Measurements from ENCODE around the gene ANKIB1. TPM values are rescaled to one million over a fixed set of nuclear protein-coding genes. Genes with fewer than 3 reads are reported as not detected.

The ANKIB1 gene
- total and polyA plus RNA-seq, 2 donors (not counting 1 experiment from before 2014, with no cell fraction given) = 16.5 to 76.7 TPM

DNA sequence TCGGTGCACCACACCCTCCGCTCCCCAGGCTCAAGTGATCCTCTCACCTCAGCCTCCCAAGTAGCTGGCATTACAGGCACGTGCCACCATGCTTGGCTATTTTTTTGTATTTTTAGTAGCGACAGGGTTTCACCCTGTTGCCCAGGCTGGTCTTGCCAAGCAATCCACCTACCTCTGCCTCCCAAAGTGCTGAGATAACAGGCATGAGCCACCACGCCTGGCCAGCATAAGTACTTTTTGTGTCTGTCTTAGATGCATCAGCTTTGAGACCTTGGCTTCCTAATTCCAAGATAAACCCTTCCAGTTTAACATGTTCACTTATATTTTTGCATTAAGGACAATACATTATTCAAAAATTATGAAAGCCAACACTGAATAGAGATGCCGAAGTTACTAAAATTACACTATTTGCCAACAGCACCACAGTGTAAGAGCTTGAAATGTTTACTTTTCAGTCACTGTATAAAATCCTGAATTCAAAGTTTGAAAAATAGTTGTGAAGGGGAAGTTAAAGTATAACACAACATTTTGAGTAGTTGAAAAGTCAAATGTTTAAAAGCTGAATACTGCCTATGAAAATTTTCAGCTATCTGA is 36.5 kb downstream of the ANKIB1 start:
- no peak overlapping the region for H3K27ac ChIP-seq (ENCODE audit: low read length in 2 of 2)
- no peak overlapping the region for H3K4me3 ChIP-seq (ENCODE audit: control extremely low read depth in 1 of 5, extremely low read depth in 1 of 5, insufficient read depth in 1 of 5, low read depth in 2 of 5, low read length in 4 of 5)
- ChIA-PET POLR2A (no interaction called here), CTCF (no interaction called here)
- Mint-ChIP-seq H3K27ac (no peak overlapping the region), H3K4me1 (peaks cover 2% of the 10 kb centered on the region), H3K27me3 (no peaks in the 10 kb centered on the region), H3K9me3 (ENCODE audit: insufficient read depth) (no peaks in the 10 kb centered on the region), H3K4me3 (no peak overlapping the region)
- H3K4me2 ChIP-seq (replicated peaks; ENCODE audit: low read depth, low read length, poor library complexity, severe bottlenecking) = no peak overlapping the region
- no peak overlapping the region for H3K9ac ChIP-seq (ENCODE audit: low read length)
- H3K36me3 ChIP-seq (replicated peaks in 1 of 2; ENCODE audit: control extremely low read depth in 1 of 2, control insufficient read depth in 1 of 2, extremely low read depth in 1 of 2, insufficient read depth in 2 of 2, low read length in 1 of 2) = peaks cover 0 to 1% of the 10 kb centered on the region in 2 experiments
- peaks cover 42% of the 10 kb centered on the region for H3K79me2 ChIP-seq (ENCODE audit: control insufficient read depth, insufficient read depth, low read length)
- 100% methylated on average over 3 of the region's 6 CpGs for WGBS (ENCODE audit: insufficient coverage)
- no peak for TF ChIP-seq EZH2 (IDR thresholded peaks at IDR 0.05; ENCODE audit: borderline replicate concordance, insufficient read depth, low read depth, low read length, poor library complexity, severe bottlenecking)
- TF ChIP-seq, protein P1, sequence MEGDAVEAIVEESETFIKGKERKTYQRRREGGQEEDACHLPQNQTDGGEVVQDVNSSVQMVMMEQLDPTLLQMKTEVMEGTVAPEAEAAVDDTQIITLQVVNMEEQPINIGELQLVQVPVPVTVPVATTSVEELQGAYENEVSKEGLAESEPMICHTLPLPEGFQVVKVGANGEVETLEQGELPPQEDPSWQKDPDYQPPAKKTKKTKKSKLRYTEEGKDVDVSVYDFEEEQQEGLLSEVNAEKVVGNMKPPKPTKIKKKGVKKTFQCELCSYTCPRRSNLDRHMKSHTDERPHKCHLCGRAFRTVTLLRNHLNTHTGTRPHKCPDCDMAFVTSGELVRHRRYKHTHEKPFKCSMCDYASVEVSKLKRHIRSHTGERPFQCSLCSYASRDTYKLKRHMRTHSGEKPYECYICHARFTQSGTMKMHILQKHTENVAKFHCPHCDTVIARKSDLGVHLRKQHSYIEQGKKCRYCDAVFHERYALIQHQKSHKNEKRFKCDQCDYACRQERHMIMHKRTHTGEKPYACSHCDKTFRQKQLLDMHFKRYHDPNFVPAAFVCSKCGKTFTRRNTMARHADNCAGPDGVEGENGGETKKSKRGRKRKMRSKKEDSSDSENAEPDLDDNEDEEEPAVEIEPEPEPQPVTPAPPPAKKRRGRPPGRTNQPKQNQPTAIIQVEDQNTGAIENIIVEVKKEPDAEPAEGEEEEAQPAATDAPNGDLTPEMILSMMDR (IDR thresholded peaks at IDR 0.05) = no peak
- DNase-seq = no peak
- intact Hi-C loops (cut with micrococcal nuclease) = no loop called here
- H3K4me1 ChIP-seq (ENCODE audit: control insufficient read depth in 2 of 2, insufficient read depth in 2 of 2, low read length in 2 of 2) = no peaks in the 10 kb centered on the region
- no peak overlapping the region for H2AFZ ChIP-seq (ENCODE audit: insufficient read depth, low read depth, low read length, poor library complexity, severe bottlenecking)
- H3K27me3 ChIP-seq (replicated peaks in 1 of 4; ENCODE audit: control extremely low read depth in 1 of 4, control insufficient read depth in 3 of 4, insufficient read depth in 4 of 4, low read length in 3 of 4) = no peaks in the 10 kb centered on the region
- ATAC-seq (ENCODE audit: low read depth) = no peak
- peaks cover 14% of the 10 kb centered on the region for H4K20me1 ChIP-seq (ENCODE audit: control insufficient read depth, insufficient read depth, low read length, poor library complexity, severe bottlenecking)
- peaks cover 5 to 14% (median 5%) of the 10 kb centered on the region in 3 donors for H3K9me3 ChIP-seq (ENCODE audit: control extremely low read depth in 1 of 3, control insufficient read depth in 2 of 3, insufficient read depth in 1 of 3, low read length in 2 of 3)

GRCh38 chr7:92282930-92283329 is 37.2 kb downstream of the ANKIB1 start:
- Mint-ChIP-seq H3K27ac (no peak overlapping the region), H3K9me3 (ENCODE audit: insufficient read depth) (peaks cover under 1% of the 10 kb centered on the region), H3K27me3 (no peaks in the 10 kb centered on the region), H3K4me1 (peaks cover 2% of the 10 kb centered on the region), H3K4me3 (no peak overlapping the region)
- peaks cover 42% of the 10 kb centered on the region for H3K79me2 ChIP-seq (ENCODE audit: control insufficient read depth, insufficient read depth, low read length)
- H3K9ac ChIP-seq (ENCODE audit: low read length) = no peak overlapping the region
- TF ChIP-seq, protein P1 (IDR thresholded peaks at IDR 0.05) = no peak
- TF ChIP-seq EZH2 (IDR thresholded peaks at IDR 0.05; ENCODE audit: borderline replicate concordance, insufficient read depth, low read depth, low read length, poor library complexity, severe bottlenecking) = no peak
- CTCF ChIA-PET = no interaction called here
- POLR2A ChIA-PET = no interaction called here
- H3K4me3 ChIP-seq (ENCODE audit: control extremely low read depth in 1 of 5, extremely low read depth in 1 of 5, insufficient read depth in 1 of 5, low read depth in 2 of 5, low read length in 4 of 5) = no peak overlapping the region
- peaks cover 5 to 14% (median 5%) of the 10 kb centered on the region in 3 donors for H3K9me3 ChIP-seq (ENCODE audit: control extremely low read depth in 1 of 3, control insufficient read depth in 2 of 3, insufficient read depth in 1 of 3, low read length in 2 of 3)
- H3K4me2 ChIP-seq (replicated peaks; ENCODE audit: low read depth, low read length, poor library complexity, severe bottlenecking) = no peak overlapping the region
- H3K27ac ChIP-seq (ENCODE audit: low read length in 2 of 2) = no peak overlapping the region
- H4K20me1 ChIP-seq (ENCODE audit: control insufficient read depth, insufficient read depth, low read length, poor library complexity, severe bottlenecking) = peaks cover 14% of the 10 kb centered on the region
- no peak for ATAC-seq (ENCODE audit: low read depth)
- no CpG with 5 or more reads among the region's 1 CpG for WGBS (ENCODE audit: insufficient coverage)
- peaks cover 0 to 1% of the 10 kb centered on the region in 2 experiments for H3K36me3 ChIP-seq (replicated peaks in 1 of 2; ENCODE audit: control extremely low read depth in 1 of 2, control insufficient read depth in 1 of 2, extremely low read depth in 1 of 2, insufficient read depth in 2 of 2, low read length in 1 of 2)
- no peak for DNase-seq
- no peak overlapping the region for H2AFZ ChIP-seq (ENCODE audit: insufficient read depth, low read depth, low read length, poor library complexity, severe bottlenecking)
- H3K4me1 ChIP-seq (ENCODE audit: control insufficient read depth in 2 of 2, insufficient read depth in 2 of 2, low read length in 2 of 2) = no peaks in the 10 kb centered on the region
- intact Hi-C loops (cut with micrococcal nuclease) = no loop called here
- H3K27me3 ChIP-seq (replicated peaks in 1 of 4; ENCODE audit: control extremely low read depth in 1 of 4, control insufficient read depth in 3 of 4, insufficient read depth in 4 of 4, low read length in 3 of 4) = no peaks in the 10 kb centered on the region
